Esophagus squamous epithelium (tissue), 5 donors: ENCODE data around the gene LDLRAD4. TPM values are rescaled to one million over a fixed set of nuclear protein-coding genes. Genes with fewer than 3 reads are reported as not detected.

ENCODE experiments used
- DNase-seq: peaks from one replicate; lab custom pipeline; 2025; lab: John Stamatoyannopoulos, UW
- H3K27ac ChIP-seq, 4 donors: fragments of 200-600 bp; sonication (generic); one replicate each; pipeline ENCODE4 v1.5.1; 2016 to 2019; ENCODE audit warnings: mild to moderate bottlenecking in 1 of 4
- H3K27me3 ChIP-seq, 4 donors: fragments of 200-600 bp; sonication (generic); 1 replicate in 3 of 4; 2 replicates in 1 of 4; pipeline versions ENCODE4 v1.5.1 to v1.6.0; 2017 to 2021; ENCODE audit warnings: antibody characterized with exemption in 1 of 4
- H3K36me3 ChIP-seq, 3 donors: fragments of 200-600 bp; sonication (generic); one replicate each; pipeline ENCODE4 v1.5.1; 2016 to 2019
- H3K4me1 ChIP-seq, 3 donors: fragments of 200-600 bp; sonication (generic); one replicate each; pipeline ENCODE4 v1.5.1; 2017 to 2019
- H3K4me3 ChIP-seq, 4 donors: fragments of 200-600 bp; sonication (generic); 1 replicate in 3 of 4; 2 replicates in 1 of 4; pipeline ENCODE4 v1.5.1; 2016 to 2019; ENCODE audit warnings: mild to moderate bottlenecking in 2 of 4, moderate library complexity in 1 of 4
- H3K9me3 ChIP-seq, 3 donors: fragments of 200-600 bp; sonication (generic); one replicate each; pipeline ENCODE4 v1.5.1; 2016 to 2019
- CTCF ChIP-seq, 6 experiments: fragments of 450-650 bp in 4 of 6; fragments of 200-600 bp in 2 of 6; sonication (generic) in 2 of 6; IDR thresholded peaks; one replicate each; pipeline ENCODE4 v1.5.1; 2016 to 2019; ENCODE audit warnings: antibody characterized with exemption in 6 of 6, mild to moderate bottlenecking in 4 of 6, moderate library complexity in 4 of 6
- POLR2A ChIP-seq, 4 donors: fragments of 450-650 bp; IDR thresholded peaks; one replicate each; pipeline ENCODE4 v1.6.1; 2017; ENCODE audit warnings: antibody characterized with exemption in 4 of 4, mild to moderate bottlenecking in 4 of 4, moderate library complexity in 3 of 4
- WGBS, 2 donors: methylation state at CpG; one replicate each; pipeline ENCODE4 v1.1.5; 2018; 5-methylcytosine and 5-hydroxymethylcytosine counted together
- intact Hi-C: fragments of 100-400 bp; cut with DNase I; formaldehyde crosslinking; loops from one replicate; pipeline ENCODE4 v1.15.0; 2022
- total RNA-seq, 4 donors: library from RNA; depleted of rRNA; stranded (reverse); fragments of >200 nt; gene quantifications; one replicate each; pipeline ENCODE4 v1.1.0, GENCODE V29; 2016
- donor health status: DM: yes; HTN: yes; CAD: no.

LDLRAD4 gene
- total RNA-seq, 4 donors from 2014 or later, result 0.91 to 17.9 (median 6.8) TPM

- intact Hi-C loops, result no loop called here
- Histone ChIP-seq H3K9me3 (no peaks in the 10 kb centered on the region), H3K4me1 (no peaks in the 10 kb centered on the region), H3K27ac (no peak overlapping the region), H3K4me3 (no peak overlapping the region), H3K36me3 (no peaks in the 10 kb centered on the region), H3K27me3 (no peaks in the 10 kb centered on the region)
- DNase-seq, result no peak
- TF ChIP-seq CTCF (IDR thresholded peaks at IDR 0.05), result no peak
- no peak for TF ChIP-seq POLR2A (IDR thresholded peaks at IDR 0.05)
- 87 to 88% methylated on average over 5 of the region's 5 CpGs for WGBS, 2 donors
Measured at GRCh38 chr18:13513481-13513880, 294.9 kb downstream of the LDLRAD4 start.

- Histone ChIP-seq H3K36me3 (no peaks in the 10 kb centered on the region), H3K9me3 (no peaks in the 10 kb centered on the region), H3K4me1 (no peaks in the 10 kb centered on the region), H3K27me3 (no peaks in the 10 kb centered on the region), H3K4me3 (no peak overlapping the region), H3K27ac (no peak overlapping the region)
- intact Hi-C loops, result no loop called here
- TF ChIP-seq POLR2A (IDR thresholded peaks at IDR 0.05), result no peak
- no peak for TF ChIP-seq CTCF (IDR thresholded peaks at IDR 0.05)
- DNase-seq, result no peak
- 78 to 95% methylated on average over 4 of the region's 4 CpGs for WGBS, 2 donors
Measured at GRCh38 chr18:13514558-13514957, 296.0 kb downstream of the LDLRAD4 start.

- intact Hi-C loops, result no loop called here
- WGBS, 2 donors, result 88 to 90% methylated on average over 6 of the region's 6 CpGs
- no peaks in the 10 kb centered on the region for H3K27me3 ChIP-seq
- no peak for TF ChIP-seq POLR2A (IDR thresholded peaks at IDR 0.05)
- no peaks in the 10 kb centered on the region for H3K9me3 ChIP-seq
- no peak for DNase-seq
- peaks cover 0 to 3% (median 0%) of the 10 kb centered on the region in 3 donors for H3K4me1 ChIP-seq
- H3K27ac ChIP-seq, result no peak overlapping the region
- no peak overlapping the region for H3K4me3 ChIP-seq
- no peaks in the 10 kb centered on the region for H3K36me3 ChIP-seq
Measured at GRCh38 chr18:13516855-13517254, 298.3 kb downstream of the LDLRAD4 start.

GRCh38 chr18:13517369-13517768, 298.8 kb downstream of the LDLRAD4 start:
- peaks cover 0 to 3% (median 0%) of the 10 kb centered on the region in 3 donors for H3K4me1 ChIP-seq
- no peaks in the 10 kb centered on the region for H3K27me3 ChIP-seq
- no peak overlapping the region for H3K27ac ChIP-seq
- DNase-seq, result no peak
- TF ChIP-seq CTCF (IDR thresholded peaks at IDR 0.05), result no peak
- H3K4me3 ChIP-seq, result no peak overlapping the region
- intact Hi-C loops, result no loop called here
- H3K36me3 ChIP-seq, result no peaks in the 10 kb centered on the region
- 76 to 92% methylated on average over 2 to 5 of the region's 7 CpGs for WGBS, 2 donors
- H3K9me3 ChIP-seq, result no peaks in the 10 kb centered on the region

- no peak for DNase-seq
- intact Hi-C loops, result no loop called here
- WGBS, 2 donors, result 64 to 65% methylated on average over 4 of the region's 4 CpGs
- Histone ChIP-seq H3K9me3 (no peaks in the 10 kb centered on the region), H3K4me3 (no peak overlapping the region), H3K4me1 (peaks cover 0 to 3% (median 0%) of the 10 kb centered on the region in 3 donors), H3K36me3 (no peaks in the 10 kb centered on the region), H3K27me3 (no peaks in the 10 kb centered on the region), H3K27ac (no peak overlapping the region)
- TF ChIP-seq POLR2A (IDR thresholded peaks at IDR 0.05) (no peak), CTCF (IDR thresholded peaks at IDR 0.05) (no peak)
Measured at GRCh38 chr18:13518382-13518781, 299.8 kb downstream of the LDLRAD4 start.

- H3K27me3 ChIP-seq, result no peaks in the 10 kb centered on the region
- DNase-seq, result no peak
- H3K9me3 ChIP-seq, result no peaks in the 10 kb centered on the region
- WGBS, 2 donors, result 71 to 72% methylated on average over 3 to 6 of the region's 6 CpGs
- peaks cover 0 to 1% (median 0%) of the 10 kb centered on the region in 3 donors for H3K36me3 ChIP-seq
- no peak overlapping the region for H3K4me3 ChIP-seq
- peak overlapping the region in 1 of 4 donors; percentile 18 for H3K27ac ChIP-seq
- intact Hi-C loops, result no loop called here
- TF ChIP-seq CTCF (IDR thresholded peaks at IDR 0.05) (no peak), POLR2A (IDR thresholded peaks at IDR 0.05) (no peak)
- H3K4me1 ChIP-seq, result peaks cover 0 to 3% (median 0%) of the 10 kb centered on the region in 3 donors
Measured at GRCh38 chr18:13520306-13520705, 301.7 kb downstream of the LDLRAD4 start.
